Prostate gland (tissue), 2 donors: ENCODE data around the gene ARV1.

Experiments
- POLR2AphosphoS5 ChIP-seq: sonication (generic); formaldehyde crosslinking; IDR thresholded peaks from one replicate; pipeline ENCODE4 v1.6.1; 2017; ENCODE audit warnings: antibody characterized with exemption
- TF ChIP-seq, protein P1 (sequence below), 4 experiments: fragments of 200-600 bp in 2 of 4; fragments of 450-650 bp in 2 of 4; sonication (generic) in 2 of 4; IDR thresholded peaks; 1 replicate in 3 of 4; 2 replicates in 1 of 4; pipeline ENCODE4 v1.5.1; 2016 to 2019; ENCODE audit warnings: antibody characterized with exemption in 4 of 4, mild to moderate bottlenecking in 2 of 4, moderate library complexity in 2 of 4

DNA sequence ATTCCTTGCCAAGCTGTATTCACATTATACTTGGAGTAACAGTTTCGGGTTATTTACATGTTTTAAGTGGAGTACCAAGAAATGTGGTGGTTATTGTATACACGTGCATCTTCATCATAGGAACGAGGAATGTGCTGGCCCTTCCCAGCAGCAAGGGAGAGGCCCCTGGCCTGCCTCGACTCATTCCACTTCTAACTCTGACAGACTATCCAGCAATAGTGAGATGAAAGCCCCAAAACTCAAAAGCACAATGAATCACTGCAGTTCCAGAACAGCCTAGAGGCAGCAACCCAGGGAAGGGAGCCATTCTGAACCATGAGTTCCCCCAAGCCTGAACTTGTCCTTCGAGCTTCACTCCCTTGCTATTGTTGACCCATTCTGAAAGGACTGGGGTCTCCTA lies 38.1 kb downstream of the ARV1 start:
- TF ChIP-seq, protein P1, sequence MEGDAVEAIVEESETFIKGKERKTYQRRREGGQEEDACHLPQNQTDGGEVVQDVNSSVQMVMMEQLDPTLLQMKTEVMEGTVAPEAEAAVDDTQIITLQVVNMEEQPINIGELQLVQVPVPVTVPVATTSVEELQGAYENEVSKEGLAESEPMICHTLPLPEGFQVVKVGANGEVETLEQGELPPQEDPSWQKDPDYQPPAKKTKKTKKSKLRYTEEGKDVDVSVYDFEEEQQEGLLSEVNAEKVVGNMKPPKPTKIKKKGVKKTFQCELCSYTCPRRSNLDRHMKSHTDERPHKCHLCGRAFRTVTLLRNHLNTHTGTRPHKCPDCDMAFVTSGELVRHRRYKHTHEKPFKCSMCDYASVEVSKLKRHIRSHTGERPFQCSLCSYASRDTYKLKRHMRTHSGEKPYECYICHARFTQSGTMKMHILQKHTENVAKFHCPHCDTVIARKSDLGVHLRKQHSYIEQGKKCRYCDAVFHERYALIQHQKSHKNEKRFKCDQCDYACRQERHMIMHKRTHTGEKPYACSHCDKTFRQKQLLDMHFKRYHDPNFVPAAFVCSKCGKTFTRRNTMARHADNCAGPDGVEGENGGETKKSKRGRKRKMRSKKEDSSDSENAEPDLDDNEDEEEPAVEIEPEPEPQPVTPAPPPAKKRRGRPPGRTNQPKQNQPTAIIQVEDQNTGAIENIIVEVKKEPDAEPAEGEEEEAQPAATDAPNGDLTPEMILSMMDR (IDR thresholded peaks at IDR 0.05): no peak
- TF ChIP-seq POLR2AphosphoS5: no peak
